HG03139 (cell line): ENCODE results near the gene SSR4.

Experiments used
- ATAC-seq: cut with Tn5 transposase; IDR thresholded peaks from one replicate; pipeline ENCODE4 v1.9.1; 2021; ENCODE audit not compliant: unreplicated experiment

Gene SSR4

DNA sequence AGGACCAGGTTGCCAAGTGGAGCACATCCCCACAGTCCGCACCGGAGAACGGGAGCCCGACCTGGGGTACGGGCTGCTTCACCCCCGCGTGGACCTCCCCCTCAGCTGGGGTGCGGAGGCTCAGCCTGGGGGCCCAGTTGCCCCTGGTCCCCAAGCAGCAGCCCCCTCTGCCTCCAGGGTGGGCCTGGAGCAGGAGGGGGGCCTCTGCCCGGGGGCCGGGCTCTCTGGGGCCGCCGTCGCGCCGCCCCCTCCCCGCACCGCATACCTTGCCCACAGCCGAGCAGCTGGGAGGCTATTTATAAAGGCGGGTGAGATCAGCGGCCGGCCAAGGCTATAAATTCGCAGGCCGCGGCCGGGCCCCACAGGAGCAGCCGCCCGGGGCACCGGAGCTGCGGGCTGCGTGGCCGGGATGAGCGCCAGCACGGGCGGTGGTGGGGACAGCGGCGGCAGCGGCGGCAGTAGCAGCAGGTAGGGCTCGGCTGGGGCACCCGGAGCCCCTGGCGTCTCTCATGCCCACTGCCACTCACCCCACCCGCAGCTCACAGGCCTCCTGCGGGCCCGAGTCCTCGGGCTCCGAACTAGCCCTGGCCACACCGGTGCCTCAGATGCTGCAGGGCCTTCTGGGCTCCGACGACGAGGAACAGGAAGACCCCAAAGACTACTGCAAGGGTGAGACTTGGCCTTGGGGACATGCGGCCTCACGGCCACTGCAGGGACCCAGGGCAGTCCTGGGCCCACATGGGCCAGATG lies 13.6 kb upstream of the SSR4 start, which contains the start of gene SRPK3:
SRPK3 (plus strand) TSS at position 364 of the 750 bp plus-strand sequence; CDS start at position 410, 46 bp downstream.
- ATAC-seq, result no peak

DNA sequence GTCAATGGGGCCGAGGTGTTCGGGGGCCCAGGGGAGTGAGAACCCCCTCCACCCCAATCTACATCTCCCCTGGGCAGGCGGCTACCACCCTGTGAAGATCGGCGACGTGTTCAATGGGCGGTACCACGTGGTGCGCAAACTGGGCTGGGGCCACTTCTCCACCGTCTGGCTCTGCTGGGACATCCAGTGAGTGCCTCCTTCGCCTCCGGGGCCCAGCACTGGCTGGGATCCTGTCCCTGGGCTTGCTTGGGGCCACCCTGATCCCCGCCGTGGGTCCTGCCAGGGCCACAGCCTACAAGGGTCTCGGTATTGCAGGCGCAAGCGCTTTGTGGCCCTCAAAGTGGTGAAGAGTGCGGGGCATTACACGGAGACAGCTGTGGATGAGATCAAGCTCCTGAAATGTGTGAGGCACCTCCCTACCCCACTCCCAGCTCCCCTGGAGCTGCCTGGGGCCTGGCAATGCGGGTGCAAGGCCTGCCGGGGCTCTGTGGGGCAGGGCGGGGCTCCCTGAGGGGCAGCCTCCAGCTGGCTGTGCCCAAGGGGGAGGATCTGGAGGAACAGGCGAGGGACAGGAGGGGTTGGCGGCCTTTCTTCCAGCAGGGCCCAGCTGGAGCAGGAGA lies 12.9 kb upstream of the SSR4 start:
- ATAC-seq, result no peak

- ATAC-seq, result no peak
These were observed 12.2 kb upstream of the SSR4 start for GRCh38 chrX:153782313-153782712.

GRCh38 chrX:153782871-153783270 lies 11.6 kb upstream of the SSR4 start:
- ATAC-seq, result no peak

DNA sequence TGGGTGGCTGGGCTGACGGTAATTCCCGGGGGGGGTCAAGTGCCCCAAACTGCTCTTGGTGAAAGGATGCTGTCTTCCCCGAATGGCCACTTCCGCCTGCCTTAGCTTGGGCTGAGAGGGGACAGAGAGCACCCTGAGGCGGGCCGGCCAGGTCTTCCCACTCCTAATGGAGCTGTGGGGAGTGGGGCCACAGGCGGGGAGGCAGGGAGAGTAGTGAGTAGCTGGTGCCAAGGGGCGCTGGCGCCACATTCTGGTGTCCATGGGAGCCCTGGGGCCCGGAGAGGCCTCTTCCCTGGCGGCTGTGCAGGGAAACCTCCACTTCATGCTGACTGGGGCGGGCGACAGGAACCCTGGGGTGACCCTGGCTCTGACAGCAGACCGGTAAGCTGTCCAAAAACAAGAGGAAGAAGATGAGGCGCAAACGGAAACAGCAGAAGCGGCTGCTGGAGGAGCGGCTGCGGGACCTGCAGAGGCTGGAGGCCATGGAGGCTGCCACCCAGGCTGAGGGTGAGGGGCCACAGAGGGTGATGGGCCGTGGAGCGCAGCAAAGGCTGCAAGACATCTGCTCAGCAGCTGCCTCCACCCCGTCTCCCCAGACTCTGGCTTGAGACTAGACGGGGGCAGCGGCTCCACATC lies 11.0 kb upstream of the SSR4 start:
- ATAC-seq, result no peak

DNA sequence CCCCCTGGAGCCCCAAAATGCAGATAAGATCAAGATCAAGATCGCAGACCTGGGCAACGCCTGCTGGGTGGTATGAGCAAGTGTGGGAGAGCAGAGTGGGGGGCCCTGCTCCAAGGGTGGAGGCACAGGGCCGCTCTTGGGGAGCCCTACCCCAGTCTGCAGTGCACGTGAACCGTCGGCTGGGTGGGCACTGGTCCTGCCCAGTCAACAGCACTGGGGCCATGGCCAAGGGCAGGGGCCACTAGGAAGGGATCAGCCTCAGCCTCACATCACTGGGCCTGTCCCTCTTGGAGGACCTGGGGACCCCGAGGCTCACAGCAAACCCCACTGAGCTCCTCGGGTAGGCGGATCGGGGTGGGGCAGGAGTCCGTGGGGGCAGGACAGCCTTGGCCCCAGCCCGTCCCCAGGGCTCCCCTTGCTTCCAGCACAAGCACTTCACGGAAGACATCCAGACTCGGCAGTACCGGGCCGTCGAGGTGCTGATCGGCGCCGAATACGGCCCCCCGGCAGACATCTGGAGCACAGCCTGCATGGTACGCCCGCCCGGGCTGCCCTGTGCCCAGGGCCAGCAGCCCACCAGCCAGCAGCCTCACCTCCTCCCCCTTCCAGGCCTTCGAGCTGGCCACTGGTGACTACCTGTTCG lies 10.0 kb upstream of the SSR4 start:
- no peak for ATAC-seq

DNA sequence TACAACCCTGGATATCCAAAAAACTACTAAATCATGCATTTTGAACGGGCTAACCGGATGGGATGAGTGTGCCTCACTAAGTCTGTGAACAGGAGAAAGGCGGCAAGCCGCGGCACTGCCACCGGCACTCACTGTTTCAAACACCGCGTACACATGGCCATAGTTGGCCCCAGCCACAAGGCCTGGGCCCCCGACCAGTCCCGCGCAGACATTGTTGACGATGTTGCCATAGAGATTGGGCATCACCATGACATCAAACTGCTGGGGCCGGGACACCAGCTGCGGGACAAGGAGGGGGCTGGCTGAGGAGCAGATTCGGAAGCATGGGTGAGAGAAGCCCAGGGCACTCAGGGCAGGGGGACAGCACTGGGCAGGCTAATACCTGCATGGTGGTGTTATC lies 7.8 kb upstream of the SSR4 start:
- ATAC-seq, result no peak

- no peak for ATAC-seq
These were observed 4.8 kb upstream of the SSR4 start for GRCh38 chrX:153789654-153790053.

DNA sequence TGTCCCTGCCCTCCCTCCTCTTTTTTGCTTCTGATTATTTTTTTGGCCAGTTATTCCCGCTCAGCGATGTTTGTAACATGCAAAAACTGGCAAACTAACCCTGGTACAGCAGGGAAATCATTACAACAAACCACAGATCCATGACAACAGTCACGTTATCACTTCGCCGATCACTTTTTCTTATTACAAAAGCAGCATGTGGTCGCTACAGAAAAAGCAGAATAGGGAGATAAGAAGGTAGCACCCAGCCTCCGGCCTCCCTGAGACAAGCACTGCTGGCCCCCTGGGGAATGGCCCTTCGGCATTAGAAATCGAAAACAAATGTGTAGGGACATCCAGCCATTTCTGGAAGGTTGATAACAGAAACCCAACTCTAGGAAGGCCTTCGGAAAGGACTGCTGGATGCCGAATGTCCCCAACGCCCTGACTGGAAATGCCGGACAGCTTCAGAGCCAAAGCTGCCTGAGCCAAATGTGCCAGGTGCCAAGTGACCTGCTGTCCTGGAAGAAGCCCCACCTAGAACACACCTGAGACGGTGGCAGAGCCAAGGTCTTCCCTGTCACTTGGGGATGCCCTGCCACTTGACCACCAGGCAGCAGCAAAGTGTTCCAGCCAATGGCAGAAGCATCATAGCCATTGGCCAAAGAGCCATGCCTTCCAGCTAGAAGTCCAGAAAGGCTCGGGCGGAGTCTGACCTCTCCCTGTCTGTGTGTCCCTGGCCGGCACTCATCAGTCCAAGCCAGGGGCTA lies 3.2 kb upstream of the SSR4 start:
- ATAC-seq, result no peak

DNA sequence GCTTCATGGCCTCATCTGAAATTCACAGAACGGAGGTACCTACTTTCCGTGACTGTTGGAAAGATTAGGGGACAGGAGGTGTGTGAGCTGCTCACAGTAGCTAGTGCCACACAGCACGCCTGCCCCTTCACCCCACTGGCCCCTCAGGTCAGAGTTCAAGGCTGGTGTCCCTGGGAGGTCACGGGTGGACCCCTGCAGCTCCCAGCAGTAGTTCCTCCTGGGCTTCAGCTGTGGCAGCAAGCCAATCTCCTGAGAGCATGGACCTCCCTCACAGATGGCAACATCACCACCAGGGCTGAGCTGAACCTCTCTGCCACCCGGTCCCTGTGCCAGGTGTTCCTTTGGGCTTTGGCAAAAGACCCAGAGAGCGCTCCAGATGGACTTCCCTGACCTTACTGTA lies 2.1 kb upstream of the SSR4 start:
- no peak for ATAC-seq

GRCh38 chrX:153793291-153793690 lies 1.2 kb upstream of the SSR4 start:
- ATAC-seq, result no peak

GRCh38 chrX:153794897-153795816 lies 689 bp downstream of the SSR4 start:
- no peak for ATAC-seq

GRCh38 chrX:153797415-153798015 lies 3.0 kb downstream of the SSR4 start:
- ATAC-seq, result no peak

DNA sequence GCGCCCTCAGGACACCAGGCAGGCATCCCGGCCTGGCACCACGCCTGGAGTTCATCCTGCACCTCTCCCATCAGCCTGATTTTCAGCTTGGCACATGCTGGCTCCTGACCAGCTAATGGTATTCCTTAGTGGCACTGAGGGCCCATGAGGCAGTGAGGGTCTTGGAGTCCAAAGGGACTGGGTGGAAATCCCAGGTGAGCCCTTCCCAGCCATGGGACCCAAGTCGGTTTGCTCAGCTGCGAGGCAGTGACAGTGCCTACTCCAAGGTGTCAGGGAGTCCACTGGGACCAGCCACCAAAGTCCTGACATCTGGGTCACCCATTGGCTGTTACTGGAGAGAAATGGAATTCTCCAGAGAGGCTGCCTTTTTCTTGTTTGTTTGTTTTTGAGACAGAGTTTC lies 4.9 kb downstream of the SSR4 start:
- no peak for ATAC-seq

DNA sequence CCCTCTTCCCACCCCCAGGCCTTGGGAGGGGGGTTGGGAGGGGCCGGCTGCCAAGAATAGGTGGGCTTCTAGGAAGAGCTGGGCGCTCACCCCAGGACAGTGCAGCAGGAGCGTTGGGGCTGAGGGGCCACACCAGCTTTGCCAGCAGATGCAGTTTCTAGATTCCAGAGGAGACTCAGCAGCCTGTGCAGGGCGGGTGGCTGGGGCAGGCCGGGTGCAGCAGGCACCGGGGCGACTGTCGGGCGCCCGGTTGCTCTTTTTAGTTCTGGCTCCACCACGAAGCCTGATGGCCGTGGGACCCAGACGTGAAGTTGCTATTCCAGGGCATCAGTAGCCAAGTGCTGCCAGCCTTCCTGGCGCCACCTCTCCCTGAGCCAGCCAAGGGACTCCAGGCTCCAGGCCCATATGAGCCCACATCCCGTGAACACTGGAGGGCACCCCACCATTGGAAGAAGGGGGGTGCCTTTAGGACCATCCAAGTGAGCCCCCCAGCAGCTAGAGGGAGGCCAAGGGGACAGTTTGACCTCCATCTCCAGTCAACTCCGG lies 5.8 kb downstream of the SSR4 start:
- no peak for ATAC-seq

DNA sequence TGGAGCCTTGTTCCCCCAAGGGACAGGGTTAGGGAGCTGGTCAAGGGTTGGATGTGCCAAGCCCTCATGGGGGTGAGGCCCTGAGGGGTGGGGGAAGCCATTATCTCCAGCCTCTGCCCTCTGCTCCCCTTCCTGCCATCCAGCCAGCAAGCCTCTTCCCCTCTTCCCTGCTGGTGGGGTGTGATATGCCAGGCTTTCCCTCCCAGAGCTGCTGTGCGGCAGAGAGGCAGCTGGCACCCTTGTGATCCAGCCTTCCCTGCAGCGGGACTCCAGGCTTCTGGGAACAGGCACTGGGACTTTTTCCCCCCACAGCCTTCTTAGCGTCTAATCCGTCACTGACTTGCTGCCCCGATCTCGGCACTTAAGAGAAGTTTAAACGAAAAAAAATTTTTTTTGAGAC lies 6.3 kb downstream of the SSR4 start:
- ATAC-seq, result no peak

DNA sequence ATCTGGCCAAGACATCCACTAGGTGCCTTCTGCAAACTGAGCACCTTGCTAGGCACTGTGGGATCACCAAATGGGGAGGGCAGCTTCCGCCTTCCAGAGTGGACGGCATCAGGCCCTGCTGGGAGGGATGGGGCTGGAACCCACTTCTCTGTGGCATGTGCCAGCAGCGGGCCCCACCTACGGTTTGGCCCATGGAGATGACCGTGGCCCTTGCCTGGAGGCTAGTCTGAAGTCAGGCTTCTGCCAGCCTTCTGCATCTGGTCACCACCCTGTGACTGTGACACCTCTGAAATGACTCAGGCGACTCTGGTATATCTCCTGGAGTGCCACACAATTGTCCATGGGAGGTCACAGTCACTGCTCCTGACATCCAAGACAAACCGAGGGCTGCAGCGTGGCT lies 7.2 kb downstream of the SSR4 start:
- no peak for ATAC-seq

- no peak for ATAC-seq
These were observed 8.1 kb downstream of the SSR4 start for GRCh38 chrX:153802513-153803045.
